ENCODE data around the gene SBF2. TPM values are rescaled to one million over a fixed set of nuclear protein-coding genes. Genes with fewer than 3 reads are reported as not detected.
"Not testable (repeated sequence)": the region's sequence is repeated elsewhere in the genome, so short reads cannot be mapped to it uniquely, and the experiment has no call there.

The SBF2 gene
- total RNA-seq, 1 donor from 2014 or later, result 30.7 TPM

DNA sequence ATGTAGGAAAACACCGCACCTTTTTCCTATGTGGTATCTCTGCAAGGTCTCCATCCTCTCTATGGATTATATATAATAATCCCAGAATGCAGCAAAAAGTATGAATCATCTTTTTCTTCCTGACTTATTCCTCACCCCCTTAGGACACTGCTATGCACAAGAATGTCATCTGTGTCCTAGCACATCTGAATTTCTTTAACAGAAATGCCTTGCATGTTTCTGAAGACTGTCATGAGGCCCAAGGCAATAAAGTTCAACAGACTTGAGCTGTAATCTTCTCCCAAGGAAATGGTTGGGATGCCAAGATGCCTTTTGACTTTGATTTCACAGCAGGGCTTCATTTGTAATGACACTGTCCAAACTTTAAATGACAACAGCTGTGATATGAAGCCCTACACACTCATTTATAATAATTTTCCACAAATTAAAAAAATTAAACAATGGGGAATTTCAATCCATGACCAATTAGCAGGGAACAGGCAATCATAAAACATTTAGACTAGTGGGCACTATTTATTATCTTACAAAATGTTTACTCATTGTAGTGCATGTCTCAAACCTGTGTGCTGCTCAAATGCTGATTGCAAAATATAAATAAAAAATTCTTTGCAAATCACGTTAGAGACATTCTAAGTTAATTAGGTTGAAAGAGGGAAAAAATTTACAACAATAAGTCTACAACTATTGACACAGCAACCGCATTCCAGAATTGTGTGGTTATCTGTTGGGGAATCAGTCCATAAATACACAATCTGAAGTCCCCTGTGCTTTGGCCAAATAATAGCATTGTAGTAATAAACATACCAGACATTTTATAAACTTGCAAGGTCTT lies 387.8 kb downstream of the SBF2 start:
- Mint-ChIP-seq H3K4me1 (ENCODE audit: low read depth, unreplicated experiment) (no peaks in the 10 kb centered on the region), H3K36me3 (ENCODE audit: unreplicated experiment) (no peaks in the 10 kb centered on the region), H3K27ac (ENCODE audit: unreplicated experiment) (no peak overlapping the region), H3K4me3 (ENCODE audit: unreplicated experiment) (no peak overlapping the region), H3K9me3 (ENCODE audit: unreplicated experiment) (peaks cover 2% of the 10 kb centered on the region), H3K27me3 (ENCODE audit: unreplicated experiment) (no peaks in the 10 kb centered on the region)
- DNase-seq, result no peak
- no peak for TF ChIP-seq CTCF (IDR thresholded peaks at IDR 0.05; ENCODE audit: partially characterized antibody, unreplicated experiment)

DNA sequence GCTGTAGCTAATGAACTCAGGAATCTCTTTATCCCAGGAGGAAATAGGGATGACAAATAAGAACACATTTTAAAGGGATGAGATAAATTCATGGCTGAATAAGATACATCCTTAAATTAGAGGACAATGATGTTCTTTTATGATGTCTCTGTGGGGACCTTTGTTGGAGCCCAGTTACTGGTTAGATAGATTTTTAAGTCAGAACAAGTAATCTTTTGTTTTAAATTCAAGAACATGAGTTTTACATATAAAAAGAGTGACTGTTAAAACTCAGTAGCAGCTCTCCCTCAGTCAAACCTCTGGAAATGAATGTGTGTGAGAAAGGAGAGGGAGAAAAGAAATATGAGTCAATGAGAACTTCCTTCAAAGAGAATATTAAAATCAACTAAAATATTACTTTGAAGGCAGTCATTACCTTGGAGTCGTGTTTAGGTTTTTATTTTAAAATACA lies 388.5 kb downstream of the SBF2 start:
- Mint-ChIP-seq H3K9me3 (ENCODE audit: unreplicated experiment) (peaks cover 2% of the 10 kb centered on the region), H3K4me3 (ENCODE audit: unreplicated experiment) (no peak overlapping the region), H3K27me3 (ENCODE audit: unreplicated experiment) (no peaks in the 10 kb centered on the region), H3K36me3 (ENCODE audit: unreplicated experiment) (no peaks in the 10 kb centered on the region), H3K4me1 (ENCODE audit: low read depth, unreplicated experiment) (no peaks in the 10 kb centered on the region), H3K27ac (ENCODE audit: unreplicated experiment) (no peak overlapping the region)
- DNase-seq, result no peak
- TF ChIP-seq CTCF (IDR thresholded peaks at IDR 0.05; ENCODE audit: partially characterized antibody, unreplicated experiment), result no peak

- DNase-seq, result no peak
- Mint-ChIP-seq H3K9me3 (ENCODE audit: unreplicated experiment) (peaks cover 2% of the 10 kb centered on the region), H3K4me3 (ENCODE audit: unreplicated experiment) (no peak overlapping the region), H3K36me3 (ENCODE audit: unreplicated experiment) (no peaks in the 10 kb centered on the region), H3K27me3 (ENCODE audit: unreplicated experiment) (no peaks in the 10 kb centered on the region), H3K4me1 (ENCODE audit: low read depth, unreplicated experiment) (no peaks in the 10 kb centered on the region), H3K27ac (ENCODE audit: unreplicated experiment) (no peak overlapping the region)
- TF ChIP-seq CTCF (IDR thresholded peaks at IDR 0.05; ENCODE audit: partially characterized antibody, unreplicated experiment), result no peak
Measured at GRCh38 chr11:9903579-9903978, 390.4 kb downstream of the SBF2 start.

- TF ChIP-seq CTCF (IDR thresholded peaks at IDR 0.05; ENCODE audit: partially characterized antibody, unreplicated experiment), result no peak
- Mint-ChIP-seq H3K4me3 (ENCODE audit: unreplicated experiment) (no peak overlapping the region), H3K4me1 (ENCODE audit: low read depth, unreplicated experiment) (no peaks in the 10 kb centered on the region), H3K27me3 (ENCODE audit: unreplicated experiment) (no peaks in the 10 kb centered on the region), H3K36me3 (ENCODE audit: unreplicated experiment) (no peaks in the 10 kb centered on the region), H3K27ac (ENCODE audit: unreplicated experiment) (no peak overlapping the region), H3K9me3 (ENCODE audit: unreplicated experiment) (peaks cover 2% of the 10 kb centered on the region)
- DNase-seq, result no peak
Measured at GRCh38 chr11:9901943-9902342, 392.1 kb downstream of the SBF2 start.

DNA sequence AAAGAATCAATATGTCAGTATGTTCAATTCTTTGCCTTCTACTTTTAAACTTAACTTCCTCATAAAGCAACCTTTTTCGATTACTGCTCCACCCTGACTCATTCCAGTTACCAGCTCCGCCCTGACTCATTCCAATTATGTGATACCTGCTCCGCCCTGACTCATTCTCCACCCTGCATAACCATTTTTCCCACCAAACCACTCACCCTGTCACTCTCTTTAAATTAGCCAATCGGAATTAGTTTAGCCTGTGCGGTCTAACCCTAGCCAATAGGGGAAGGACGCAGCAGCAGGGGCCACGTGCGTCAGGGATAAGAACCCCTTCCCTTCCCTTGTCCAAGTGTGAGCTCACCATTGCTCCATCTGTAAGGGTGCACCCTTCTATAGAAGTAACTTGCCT lies 393.8 kb downstream of the SBF2 start:
- DNase-seq; H3K4me3 Mint-ChIP-seq (ENCODE audit: unreplicated experiment); H3K27ac Mint-ChIP-seq (ENCODE audit: unreplicated experiment); H3K9me3 Mint-ChIP-seq (ENCODE audit: unreplicated experiment); H3K27me3 Mint-ChIP-seq (ENCODE audit: unreplicated experiment); H3K36me3 Mint-ChIP-seq (ENCODE audit: unreplicated experiment); H3K4me1 Mint-ChIP-seq (ENCODE audit: low read depth, unreplicated experiment): not testable (repeated sequence)

Data from glutamatergic neuron (in vitro differentiated cells).